ENCODE measurements around the gene FTMT. TPM values are rescaled to one million over a fixed set of nuclear protein-coding genes. Genes with fewer than 3 reads are reported as not detected.
A peak's percentile ranks its signal among the peaks of the same experiment; 100 is the strongest.

The FTMT gene
- total RNA-seq, 1 donor from 2014 or later: not detected

DNA sequence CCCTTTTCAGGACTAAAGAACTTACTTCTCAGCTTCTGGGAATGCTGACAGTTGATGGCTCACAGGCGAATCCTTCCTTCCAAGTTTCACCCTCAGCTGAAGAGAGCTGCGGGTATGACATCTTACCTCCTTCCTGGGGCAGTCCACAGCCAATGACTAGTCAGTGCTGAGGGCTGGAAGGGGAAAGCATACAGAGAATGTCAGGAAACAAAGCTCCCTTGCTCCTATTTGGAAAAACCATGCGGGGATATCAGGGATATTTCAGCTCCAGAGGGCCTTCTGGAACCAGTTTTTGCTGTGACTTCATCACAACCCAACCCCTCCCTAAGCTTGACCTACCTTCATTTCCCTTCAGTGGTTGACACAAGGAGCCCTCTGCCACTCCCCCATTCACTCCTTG, 15.7 kb downstream of the FTMT start:
- no peak for FAIRE-seq
- Histone ChIP-seq H3K27me3 (ENCODE audit: control insufficient read depth, insufficient read depth, low read length) (no peaks in the 10 kb centered on the region), H3K4me3 (ENCODE audit: low read depth, low read length) (no peak overlapping the region), H3K36me3 (ENCODE audit: control insufficient read depth, insufficient read depth, low read length) (no peaks in the 10 kb centered on the region)
- no peak for DNase-seq (ENCODE audit: low read depth)
- TF ChIP-seq CTCF (IDR thresholded peaks at IDR 0.05; ENCODE audit: insufficient read depth, low read length, severe bottlenecking): no peak

DNA sequence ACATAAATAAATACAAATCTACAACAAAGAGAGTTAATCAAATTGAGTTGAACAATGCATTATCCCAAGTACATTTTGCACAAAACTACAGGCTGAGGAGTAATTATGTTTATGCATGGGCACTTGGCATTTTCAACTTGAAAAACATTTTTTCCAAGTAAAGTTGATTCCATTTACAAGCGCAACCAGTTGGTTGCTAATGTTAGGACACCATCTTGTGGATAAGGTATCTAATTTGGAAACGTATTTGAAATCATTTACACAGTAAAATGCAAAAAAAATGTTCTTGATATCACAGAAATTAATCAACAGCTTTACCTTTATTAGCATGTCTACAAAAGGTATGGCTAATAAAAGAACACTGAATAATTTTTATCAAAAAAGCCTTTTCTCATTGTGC, 18.8 kb downstream of the FTMT start:
- DNase-seq (ENCODE audit: low read depth): peak; percentile 6
- Histone ChIP-seq H3K4me3 (ENCODE audit: low read depth, low read length) (no peak overlapping the region), H3K36me3 (ENCODE audit: control insufficient read depth, insufficient read depth, low read length) (no peaks in the 10 kb centered on the region), H3K27me3 (ENCODE audit: control insufficient read depth, insufficient read depth, low read length) (no peaks in the 10 kb centered on the region)
- TF ChIP-seq CTCF (IDR thresholded peaks at IDR 0.05; ENCODE audit: insufficient read depth, low read length, severe bottlenecking): no peak
- FAIRE-seq: no peak

GRCh38 chr5:121872856-121873255, 21.2 kb downstream of the FTMT start:
- no peaks in the 10 kb centered on the region for H3K36me3 ChIP-seq (ENCODE audit: control insufficient read depth, insufficient read depth, low read length)
- DNase-seq (ENCODE audit: low read depth) (no peak), FAIRE-seq (no peak)
- H3K27me3 ChIP-seq (ENCODE audit: control insufficient read depth, insufficient read depth, low read length): no peaks in the 10 kb centered on the region
- no peak for TF ChIP-seq CTCF (IDR thresholded peaks at IDR 0.05; ENCODE audit: insufficient read depth, low read length, severe bottlenecking)
- H3K4me3 ChIP-seq (ENCODE audit: low read depth, low read length): no peak overlapping the region

DNA sequence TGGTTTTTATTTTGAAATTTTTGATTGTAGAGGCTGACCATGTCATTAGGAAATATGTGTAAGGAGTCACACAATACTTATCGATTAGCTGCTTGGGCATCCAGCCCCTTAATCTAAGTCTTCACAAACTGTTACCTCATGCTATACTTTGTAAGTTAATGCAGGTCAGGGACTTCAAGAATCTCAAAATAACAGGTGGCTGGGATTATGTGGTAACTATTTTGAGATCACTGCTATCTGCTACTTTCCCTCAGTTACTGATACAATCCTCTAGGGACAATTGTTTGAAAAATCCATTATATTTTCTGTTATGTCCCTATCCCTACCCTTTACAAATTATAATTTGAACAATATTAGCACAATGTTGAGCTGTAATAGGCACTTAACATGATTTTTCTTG, 21.7 kb downstream of the FTMT start:
- H3K4me3 ChIP-seq (ENCODE audit: low read depth, low read length): no peak overlapping the region
- DNase-seq (ENCODE audit: low read depth) (no peak), FAIRE-seq (no peak)
- no peaks in the 10 kb centered on the region for H3K27me3 ChIP-seq (ENCODE audit: control insufficient read depth, insufficient read depth, low read length)
- no peak for TF ChIP-seq CTCF (IDR thresholded peaks at IDR 0.05; ENCODE audit: insufficient read depth, low read length, severe bottlenecking)
- no peaks in the 10 kb centered on the region for H3K36me3 ChIP-seq (ENCODE audit: control insufficient read depth, insufficient read depth, low read length)

- H3K27me3 ChIP-seq (ENCODE audit: control insufficient read depth, insufficient read depth, low read length): no peaks in the 10 kb centered on the region
- no peak for DNase-seq (ENCODE audit: low read depth)
- no peak for FAIRE-seq
- TF ChIP-seq CTCF (IDR thresholded peaks at IDR 0.05; ENCODE audit: insufficient read depth, low read length, severe bottlenecking): no peak
- no peaks in the 10 kb centered on the region for H3K36me3 ChIP-seq (ENCODE audit: control insufficient read depth, insufficient read depth, low read length)
- H3K4me3 ChIP-seq (ENCODE audit: low read depth, low read length): no peak overlapping the region
These were observed 33.9 kb downstream of the FTMT start for GRCh38 chr5:121885630-121886029.

DNA sequence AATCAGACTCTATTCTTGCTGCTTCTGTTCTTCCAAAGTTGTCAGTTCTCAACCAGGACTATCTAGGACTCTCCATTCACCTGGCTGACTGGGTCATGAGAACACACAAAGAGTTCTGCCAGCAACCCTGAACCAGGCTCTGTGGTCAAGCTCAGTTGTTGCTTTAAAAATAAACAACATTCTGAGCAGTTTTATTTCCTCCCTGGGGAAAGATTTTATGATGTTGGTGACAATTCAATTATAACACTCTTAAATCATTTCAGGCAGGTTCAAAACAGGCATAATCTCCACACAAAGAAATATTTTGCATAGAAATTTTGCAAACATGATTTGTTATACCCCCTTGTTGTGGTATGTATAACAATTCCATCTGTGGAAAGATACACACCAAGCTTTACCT, 36.0 kb downstream of the FTMT start:
- no peaks in the 10 kb centered on the region for H3K36me3 ChIP-seq (ENCODE audit: control insufficient read depth, insufficient read depth, low read length)
- no peak for TF ChIP-seq CTCF (IDR thresholded peaks at IDR 0.05; ENCODE audit: insufficient read depth, low read length, severe bottlenecking)
- FAIRE-seq (no peak), DNase-seq (ENCODE audit: low read depth) (no peak)
- no peak overlapping the region for H3K4me3 ChIP-seq (ENCODE audit: low read depth, low read length)
- H3K27me3 ChIP-seq (ENCODE audit: control insufficient read depth, insufficient read depth, low read length): no peaks in the 10 kb centered on the region

Measured in bronchial epithelial cell (primary cell).